ENCODE results near the gene PRELID2.

Gene PRELID2

GRCh38 chr5:145787996-145788395, 47.1 kb downstream of the PRELID2 start:
- DNase-seq (ENCODE audit: low read depth), result no peak
- no peak for TF ChIP-seq CTCF (IDR thresholded peaks at IDR 0.05; ENCODE audit: low read length, missing control alignments)
- H3K4me3 ChIP-seq (replicated peaks; ENCODE audit: low read depth, low read length), result no peak overlapping the region

DNA sequence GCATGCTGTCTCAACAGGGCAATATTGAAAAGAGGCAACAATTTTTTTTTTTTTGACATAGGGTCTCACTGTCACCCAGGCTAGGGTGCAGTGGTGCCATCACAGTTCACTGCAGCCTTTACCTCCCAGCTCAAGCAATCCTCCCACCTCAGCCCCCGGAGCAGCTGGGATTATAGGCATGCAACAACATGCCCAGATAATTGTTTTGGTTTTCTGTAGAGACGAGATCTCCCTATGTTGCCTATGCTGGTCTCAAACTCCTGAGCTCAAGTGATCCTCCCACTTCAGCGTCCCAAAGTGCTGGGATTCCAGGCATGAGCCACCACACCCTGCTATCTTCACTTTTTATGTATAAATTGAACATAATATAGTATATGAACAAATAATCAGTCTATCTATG, 47.6 kb downstream of the PRELID2 start:
- no peak for TF ChIP-seq CTCF (IDR thresholded peaks at IDR 0.05; ENCODE audit: low read length, missing control alignments)
- H3K4me3 ChIP-seq (replicated peaks; ENCODE audit: low read depth, low read length), result no peak overlapping the region
- no peak for DNase-seq (ENCODE audit: low read depth)

GRCh38 chr5:145787001-145787400, 48.1 kb downstream of the PRELID2 start:
- peak; percentile 79 for DNase-seq (ENCODE audit: low read depth)
- TF ChIP-seq CTCF (IDR thresholded peaks at IDR 0.05; ENCODE audit: low read length, missing control alignments), result no peak
- no peak overlapping the region for H3K4me3 ChIP-seq (replicated peaks; ENCODE audit: low read depth, low read length)

- no peak for DNase-seq (ENCODE audit: low read depth)
- no peak overlapping the region for H3K4me3 ChIP-seq (replicated peaks; ENCODE audit: low read depth, low read length)
- TF ChIP-seq CTCF (IDR thresholded peaks at IDR 0.05; ENCODE audit: low read length, missing control alignments), result no peak
Observed at GRCh38 chr5:145780982-145781381, 54.2 kb downstream of the PRELID2 start.

- no peak for TF ChIP-seq CTCF (IDR thresholded peaks at IDR 0.05; ENCODE audit: low read length, missing control alignments)
- no peak for DNase-seq (ENCODE audit: low read depth)
- no peak overlapping the region for H3K4me3 ChIP-seq (replicated peaks; ENCODE audit: low read depth, low read length)
Observed at GRCh38 chr5:145778144-145778900, 56.8 kb downstream of the PRELID2 start.

- no peak for DNase-seq (ENCODE audit: low read depth)
- no peak overlapping the region for H3K4me3 ChIP-seq (replicated peaks; ENCODE audit: low read depth, low read length)
Observed at GRCh38 chr5:145777445-145778063, 57.6 kb downstream of the PRELID2 start.

More at GRCh38 chr5:145777445-145778063, 57.6 kb downstream of the PRELID2 start:
- no peak for TF ChIP-seq CTCF (IDR thresholded peaks at IDR 0.05; ENCODE audit: low read length, missing control alignments)
